HG03060 (cell line): ENCODE measurements around the gene COL1A2.

Experiments used
- ATAC-seq: cut with Tn5 transposase; IDR thresholded peaks from one replicate; pipeline ENCODE4 v1.9.1; 2021; ENCODE audit warnings: low read depth, moderate number of reproducible peaks; ENCODE audit not compliant: unreplicated experiment

Gene COL1A2

GRCh38 chr7:94432281-94432670 lies 37.6 kb downstream of the COL1A2 start:
- no peak for ATAC-seq

GRCh38 chr7:94432817-94433216 lies 38.1 kb downstream of the COL1A2 start:
- ATAC-seq: no peak

GRCh38 chr7:94433224-94433623 lies 38.5 kb downstream of the COL1A2 start:
- no peak for ATAC-seq

- ATAC-seq: no peak
Observed at GRCh38 chr7:94434042-94434441, 39.3 kb downstream of the COL1A2 start.

GRCh38 chr7:94436018-94436604 lies 41.4 kb downstream of the COL1A2 start:
- ATAC-seq: no peak

GRCh38 chr7:94436700-94437099 lies 42.0 kb downstream of the COL1A2 start:
- ATAC-seq: no peak

GRCh38 chr7:94439893-94440381 lies 45.2 kb downstream of the COL1A2 start:
- no peak for ATAC-seq

GRCh38 chr7:94440451-94441039 lies 45.9 kb downstream of the COL1A2 start:
- no peak for ATAC-seq

GRCh38 chr7:94441138-94441537 lies 46.4 kb downstream of the COL1A2 start:
- ATAC-seq: no peak

- no peak for ATAC-seq
Observed at GRCh38 chr7:94442639-94443038, 47.9 kb downstream of the COL1A2 start.

GRCh38 chr7:94444813-94445212 lies 50.1 kb downstream of the COL1A2 start:
- ATAC-seq: no peak

- no peak for ATAC-seq
Observed at GRCh38 chr7:94445696-94446194, 51.0 kb downstream of the COL1A2 start.

GRCh38 chr7:94446308-94446707 lies 51.6 kb downstream of the COL1A2 start:
- no peak for ATAC-seq

GRCh38 chr7:94449151-94449725 lies 54.5 kb downstream of the COL1A2 start:
- peak; percentile 56 for ATAC-seq

GRCh38 chr7:94450044-94450697 lies 55.5 kb downstream of the COL1A2 start:
- no peak for ATAC-seq

GRCh38 chr7:94451187-94451586 lies 56.5 kb downstream of the COL1A2 start:
- ATAC-seq: no peak

GRCh38 chr7:94452239-94452638 lies 57.5 kb downstream of the COL1A2 start:
- no peak for ATAC-seq

GRCh38 chr7:94453898-94454297 lies 59.2 kb downstream of the COL1A2 start:
- ATAC-seq: no peak

- no peak for ATAC-seq
Observed at GRCh38 chr7:94458041-94458440, 63.3 kb downstream of the COL1A2 start.

- ATAC-seq: no peak
Observed at GRCh38 chr7:94466516-94466915, 71.8 kb downstream of the COL1A2 start.

- ATAC-seq: no peak
Observed at GRCh38 chr7:94471604-94472003, 76.9 kb downstream of the COL1A2 start.
